SK-N-SH treated with all-trans-retinoic acid at 6 μM for 48 hours (cell line): ENCODE results near the gene FOSL1.
"Not testable (repeated sequence)": the region's sequence is repeated elsewhere in the genome, so short reads cannot be mapped to it uniquely, and the experiment has no call there.

Experiments used
- ATAC-seq: fragments of 200-7000 bp; cut with Tn5 transposase; 3 replicates; pipeline ENCODE4 v1.9.1; 2020; ENCODE audit warnings: mild to moderate bottlenecking, moderate library complexity
- ARNTL ChIP-seq: fragments of 450-650 bp; formaldehyde crosslinking; IDR thresholded peaks from 2 replicates; pipeline ENCODE4 v1.5.0; 2020; ENCODE audit warnings: low read depth, mild to moderate bottlenecking, moderate library complexity, borderline replicate concordance
- CSDC2 ChIP-seq: fragments of 250-450 bp; sonication (Bioruptor Pico); IDR thresholded peaks from 2 replicates; pipeline ENCODE4 v1.5.0; 2020; ENCODE audit warnings: mild to moderate bottlenecking, moderate library complexity
- CSRNP3 ChIP-seq: fragments of 250-450 bp; sonication (Bioruptor Pico); IDR thresholded peaks from 2 replicates; pipeline ENCODE4 v1.5.1; 2021; ENCODE audit warnings: mild to moderate bottlenecking, moderate library complexity
- ESRRG ChIP-seq: fragments of 250-450 bp; sonication (Bioruptor Pico); IDR thresholded peaks from 2 replicates; pipeline ENCODE4 v1.6.1; 2021; ENCODE audit warnings: mild to moderate bottlenecking
- GLIS3 ChIP-seq: fragments of 250-450 bp; sonication (Bioruptor Pico); IDR thresholded peaks from 2 replicates; pipeline ENCODE4 v1.5.0; 2020; ENCODE audit warnings: mild to moderate bottlenecking, moderate library complexity
- OSR1 ChIP-seq: fragments of 250-450 bp; sonication (Bioruptor Pico); IDR thresholded peaks from 2 replicates; pipeline ENCODE4 v1.8.0; 2022; ENCODE audit warnings: moderate library complexity, mild to moderate bottlenecking, inconsistent platforms
- PATZ1 ChIP-seq: fragments of 250-450 bp; sonication (Bioruptor Pico); IDR thresholded peaks from 2 replicates; pipeline ENCODE4 v1.8.0; 2020; ENCODE audit warnings: mild to moderate bottlenecking, moderate library complexity, borderline replicate concordance
- POU6F1 ChIP-seq: fragments of 250-450 bp; sonication (Bioruptor Pico); IDR thresholded peaks from 2 replicates; pipeline ENCODE4 v1.8.0; 2021; ENCODE audit warnings: low read depth, mild to moderate bottlenecking, moderate library complexity, borderline replicate concordance
- PPARA ChIP-seq: fragments of 250-450 bp; sonication (Bioruptor Pico); IDR thresholded peaks from 2 replicates; pipeline ENCODE4 v1.5.0; 2020; ENCODE audit warnings: mild to moderate bottlenecking, borderline replicate concordance
- RARB ChIP-seq: fragments of 250-450 bp; sonication (Bioruptor Pico); IDR thresholded peaks from 2 replicates; pipeline ENCODE4 v1.8.0; 2021; ENCODE audit warnings: mild to moderate bottlenecking, moderate library complexity
- SNAI2 ChIP-seq: fragments of 250-450 bp; sonication (Bioruptor Pico); IDR thresholded peaks from 2 replicates; pipeline ENCODE4 v1.5.0; 2020; ENCODE audit warnings: mild to moderate bottlenecking, moderate library complexity
- TCF4 ChIP-seq: fragments of 250-450 bp; sonication (Bioruptor Pico); IDR thresholded peaks from 2 replicates; pipeline ENCODE4 v1.8.0; 2021; ENCODE audit warnings: mild to moderate bottlenecking, moderate library complexity, borderline replicate concordance
- TOX ChIP-seq: fragments of 250-450 bp; sonication (Bioruptor Pico); IDR thresholded peaks from 2 replicates; pipeline ENCODE4 v1.8.0; 2021; ENCODE audit warnings: mild to moderate bottlenecking, moderate library complexity, borderline replicate concordance
- ZC3H10 ChIP-seq: fragments of 250-450 bp; sonication (Bioruptor Pico); IDR thresholded peaks from 2 replicates; pipeline ENCODE4 v1.5.1; 2021; ENCODE audit warnings: mild to moderate bottlenecking, moderate library complexity
- ZFP3 ChIP-seq: fragments of 250-450 bp; sonication (Bioruptor Pico); IDR thresholded peaks from 2 replicates; pipeline ENCODE4 v1.5.0; 2020; ENCODE audit warnings: mild to moderate bottlenecking, moderate library complexity
- ZFP30 ChIP-seq: fragments of 450-650 bp; formaldehyde crosslinking; IDR thresholded peaks from 2 replicates; pipeline ENCODE4 v1.5.0; 2022; ENCODE audit warnings: mild to moderate bottlenecking, moderate library complexity
- ZNF565 ChIP-seq: fragments of 450-650 bp; formaldehyde crosslinking; conservative IDR thresholded peaks from 2 replicates; pipeline ENCODE4 v1.5.0; 2020; ENCODE audit warnings: low read depth, mild to moderate bottlenecking, moderate library complexity
- ZNF70 ChIP-seq: fragments of 450-650 bp; formaldehyde crosslinking; IDR thresholded peaks from 2 replicates; pipeline ENCODE4 v1.5.0; 2020; ENCODE audit warnings: mild to moderate bottlenecking, moderate library complexity
- ZNF8 ChIP-seq: fragments of 450-650 bp; formaldehyde crosslinking; IDR thresholded peaks from 2 replicates; pipeline ENCODE4 v1.5.0; 2020; ENCODE audit warnings: mild to moderate bottlenecking, moderate library complexity

The FOSL1 gene

GRCh38 chr11:65892661-65893317, 7.4 kb downstream of the FOSL1 start:
- no peak for ATAC-seq
- no peak for TF ChIP-seq TCF4 (CRISPR knock-in tag)
- no peak for TF ChIP-seq ARNTL (CRISPR knock-in tag)
- no peak for TF ChIP-seq ZNF8 (CRISPR knock-in tag)

- ATAC-seq = not testable (repeated sequence)
Measured at GRCh38 chr11:65892137-65892540, 8.0 kb downstream of the FOSL1 start.

GRCh38 chr11:65891219-65892136, 8.7 kb downstream of the FOSL1 start:
- ATAC-seq = peak; percentile 0; the same call in 1 of the 3 replicates

GRCh38 chr11:65890324-65891218, 9.6 kb downstream of the FOSL1 start, which contains the start of gene CCDC85B:
Gene CCDC85B, plus strand, starts transcription at chr11:65890673. Its CDS starts 111 bp downstream, at chr11:65890784.
- peak; percentile 53 for ATAC-seq
- TF ChIP-seq TOX (CRISPR knock-in tag) = no peak
- TF ChIP-seq ZFP30 = no peak
- no peak for TF ChIP-seq ZNF565 (CRISPR knock-in tag)
- TF ChIP-seq ZNF70 (CRISPR knock-in tag) = peak; percentile 31; the same call in 1 of the 2 replicates
- TF ChIP-seq ARNTL (CRISPR knock-in tag) = peak; percentile 96
- TF ChIP-seq, all 23 proteins: peak for 2

More at GRCh38 chr11:65891219-65892136, 8.7 kb downstream of the FOSL1 start:
- TF ChIP-seq ESRRG (CRISPR knock-in tag) (no peak), OSR1 (CRISPR knock-in tag) (no peak)

GRCh38 chr11:65888163-65888814, 11.9 kb downstream of the FOSL1 start, which contains the start of gene FIBP:
Gene FIBP, minus strand, starts transcription at chr11:65888471. Its CDS starts 53 bp downstream, at chr11:65888418.
- 0 out of 2 replicates have a peak, but pooled peaks have one; percentile 15 for TF ChIP-seq ZFP3
- no peak for TF ChIP-seq SNAI2
- TF ChIP-seq ESRRG (CRISPR knock-in tag) = no peak
- ATAC-seq = peak; percentile 73

- ATAC-seq = peak; percentile 9
- TF ChIP-seq GLIS3 (CRISPR knock-in tag) (no peak), RARB (CRISPR knock-in tag) (no peak), ZNF70 (CRISPR knock-in tag) (no peak), SNAI2 (no peak), ZFP30 (no peak), PPARA (CRISPR knock-in tag) (no peak), CSRNP3 (CRISPR knock-in tag) (no peak), CSDC2 (CRISPR knock-in tag) (no peak), ZNF8 (CRISPR knock-in tag) (no peak), ZNF565 (CRISPR knock-in tag) (no peak), TOX (CRISPR knock-in tag) (no peak), ZC3H10 (CRISPR knock-in tag) (no peak), TCF4 (CRISPR knock-in tag) (no peak), PATZ1 (CRISPR knock-in tag) (no peak), POU6F1 (no peak), ARNTL (CRISPR knock-in tag) (no peak), ZFP3 (no peak)
Measured at GRCh38 chr11:65887723-65888162, 12.4 kb downstream of the FOSL1 start.
